ENCODE data around the gene PPP3CA.

Gene PPP3CA

GRCh38 chr4:101347267-101347556, at the start of gene PPP3CA:
PPP3CA (minus strand) TSS chr4:101347526.
- peak within 1 kb of the TSS; percentile 71 for H3K4me3 ChIP-seq (ENCODE audit: low read length)
- TF ChIP-seq CTCF (IDR thresholded peaks at IDR 0.05; ENCODE audit: insufficient read depth, low read depth, low read length, missing control alignments) = no peak
- DNase-seq (ENCODE audit: low read depth) = no peak

GRCh38 chr4:101393256-101393655, 45.9 kb upstream of the PPP3CA start:
- no peak overlapping the region for H3K4me3 ChIP-seq (ENCODE audit: low read length)
- DNase-seq (ENCODE audit: low read depth) = peak; percentile 72
- no peak for TF ChIP-seq CTCF (IDR thresholded peaks at IDR 0.05; ENCODE audit: insufficient read depth, low read depth, low read length, missing control alignments)

GRCh38 chr4:101370663-101371210, 23.4 kb upstream of the PPP3CA start:
- H3K4me3 ChIP-seq (ENCODE audit: low read length) = no peak overlapping the region
- no peak for TF ChIP-seq CTCF (IDR thresholded peaks at IDR 0.05; ENCODE audit: insufficient read depth, low read depth, low read length, missing control alignments)
- DNase-seq (ENCODE audit: low read depth) = no peak

GRCh38 chr4:101367201-101367600, 19.9 kb upstream of the PPP3CA start:
- TF ChIP-seq CTCF (IDR thresholded peaks at IDR 0.05; ENCODE audit: insufficient read depth, low read depth, low read length, missing control alignments) = no peak
- H3K4me3 ChIP-seq (ENCODE audit: low read length) = no peak overlapping the region
- DNase-seq (ENCODE audit: low read depth) = peak; percentile 90

- TF ChIP-seq CTCF (IDR thresholded peaks at IDR 0.05; ENCODE audit: insufficient read depth, low read depth, low read length, missing control alignments) = no peak
- H3K4me3 ChIP-seq (ENCODE audit: low read length) = no peak overlapping the region
- DNase-seq (ENCODE audit: low read depth) = no peak
Measured at GRCh38 chr4:101366331-101366730, 19.0 kb upstream of the PPP3CA start.

GRCh38 chr4:101357751-101358150, 10.4 kb upstream of the PPP3CA start:
- DNase-seq (ENCODE audit: low read depth) = no peak
- TF ChIP-seq CTCF (IDR thresholded peaks at IDR 0.05; ENCODE audit: insufficient read depth, low read depth, low read length, missing control alignments) = no peak
- H3K4me3 ChIP-seq (ENCODE audit: low read length) = no peak overlapping the region

- no peak for TF ChIP-seq CTCF (IDR thresholded peaks at IDR 0.05; ENCODE audit: insufficient read depth, low read depth, low read length, missing control alignments)
- no peak overlapping the region for H3K4me3 ChIP-seq (ENCODE audit: low read length)
- peak; percentile 97 for DNase-seq (ENCODE audit: low read depth)
Measured at GRCh38 chr4:101356928-101357327, 9.6 kb upstream of the PPP3CA start.

Data from epithelial cell of esophagus (primary cell).